Erythroblast (primary cell): ENCODE data around the gene TINCR.

ENCODE experiments used
- GATA1 ChIP-seq: IDR thresholded peaks from 2 replicates; pipeline ENCODE4 v1.6.1; 2011; ENCODE audit warnings: low read depth, mild to moderate bottlenecking, control low read depth, low read length, moderate library complexity
- POLR2A ChIP-seq: IDR thresholded peaks from 2 replicates; pipeline ENCODE4 v1.6.1; 2011; ENCODE audit warnings: mild to moderate bottlenecking, low read length

- TF ChIP-seq POLR2A (no peak), GATA1 (no peak)
Measured at GRCh38 chr19:5561559-5561958, 6.2 kb downstream of the TINCR start.
